Activated naive CD8-positive, alpha-beta T cell treated with anti-CD3 and anti-CD28 coated beads, Interleukin-2, amount 10 ng/mL, durations not matched to agents 7 days and 5 days (primary cell): ENCODE data around the gene HAO2. TPM values are rescaled to one million over a fixed set of nuclear protein-coding genes. Genes with fewer than 3 reads are reported as not detected.
"Not testable (repeated sequence)": the region's sequence is repeated elsewhere in the genome, so short reads cannot be mapped to it uniquely, and the experiment has no call there.

ENCODE experiments used
- ATAC-seq: fragments of 150-1000 bp; cut with Tn5 transposase; one replicate; pipeline ENCODE4 v1.10.0; 2021; ENCODE audit warnings: low read depth, moderate library complexity
- POLR2A ChIA-PET: fragments of 350-600 bp; sonication (Branson Sonifier 250); formaldehyde crosslinking; loops from one replicate; lab custom pipeline; 2021; ENCODE audit warnings: antibody characterized with exemption; lab: Charles Lee
- DNase-seq: peaks from one replicate; pipeline ENCODE4 v3.0.0; 2021
- H3K27ac Mint-ChIP-seq: one replicate; pipeline ENCODE4 v1.8.0; 2022; ENCODE audit warnings: mild to moderate bottlenecking, mixed read lengths
- H3K27me3 Mint-ChIP-seq: one replicate; pipeline ENCODE4 v1.8.0; 2022; ENCODE audit warnings: mild to moderate bottlenecking, moderate library complexity, mixed read lengths
- H3K36me3 Mint-ChIP-seq: one replicate; pipeline ENCODE4 v1.8.0; 2021; ENCODE audit warnings: mild to moderate bottlenecking, mixed read lengths
- H3K4me1 Mint-ChIP-seq: one replicate; pipeline ENCODE4 v1.8.0; 2021; ENCODE audit warnings: mixed read lengths
- H3K4me3 Mint-ChIP-seq: one replicate; pipeline ENCODE4 v1.8.0; 2022; ENCODE audit warnings: mild to moderate bottlenecking, moderate library complexity, mixed read lengths
- H3K9me3 Mint-ChIP-seq: one replicate; pipeline ENCODE4 v1.8.0; 2021; ENCODE audit warnings: mixed read lengths
- total RNA-seq, 2 experiments: library from RNA; stranded (reverse); gene quantifications; one replicate each; pipeline ENCODE4 v1.2.3, GENCODE V29; 2021

Gene HAO2
- total RNA-seq, 2 experiments from 2014 or later, result not detected

GRCh38 chr1:119332622-119333021 is 36.0 kb upstream of the HAO2 start:
- H3K4me3 Mint-ChIP-seq, result no peak overlapping the region
- POLR2A ChIA-PET, result no interaction called here
- peaks cover 2% of the 10 kb centered on the region for H3K27me3 Mint-ChIP-seq
- no peaks in the 10 kb centered on the region for H3K36me3 Mint-ChIP-seq
- DNase-seq (no peak), ATAC-seq (no peak)
- no peaks in the 10 kb centered on the region for H3K9me3 Mint-ChIP-seq
- no peak overlapping the region for H3K27ac Mint-ChIP-seq
- peaks cover 5% of the 10 kb centered on the region for H3K4me1 Mint-ChIP-seq

GRCh38 chr1:119333163-119333896 is 35.3 kb upstream of the HAO2 start:
- DNase-seq (no peak), ATAC-seq (no peak)
- H3K36me3 Mint-ChIP-seq, result no peaks in the 10 kb centered on the region
- POLR2A ChIA-PET, result no interaction called here
- H3K4me3 Mint-ChIP-seq, result no peak overlapping the region
- no peaks in the 10 kb centered on the region for H3K9me3 Mint-ChIP-seq
- H3K27me3 Mint-ChIP-seq, result peaks cover 6% of the 10 kb centered on the region
- H3K4me1 Mint-ChIP-seq, result no peaks in the 10 kb centered on the region
- H3K27ac Mint-ChIP-seq, result no peak overlapping the region

GRCh38 chr1:119333897-119334250 is 34.7 kb upstream of the HAO2 start:
- H3K27ac Mint-ChIP-seq, DNase-seq, ATAC-seq, H3K36me3 Mint-ChIP-seq, H3K4me3 Mint-ChIP-seq, POLR2A ChIA-PET, H3K27me3 Mint-ChIP-seq, H3K4me1 Mint-ChIP-seq, H3K9me3 Mint-ChIP-seq: not testable (repeated sequence)

GRCh38 chr1:119336848-119337247 is 31.7 kb upstream of the HAO2 start:
- H3K4me1 Mint-ChIP-seq, result no peaks in the 10 kb centered on the region
- H3K27me3 Mint-ChIP-seq, result peaks cover 25% of the 10 kb centered on the region
- no peaks in the 10 kb centered on the region for H3K9me3 Mint-ChIP-seq
- no peak overlapping the region for H3K27ac Mint-ChIP-seq
- POLR2A ChIA-PET, result no interaction called here
- DNase-seq (no peak), ATAC-seq (no peak)
- H3K4me3 Mint-ChIP-seq, result no peak overlapping the region
- no peaks in the 10 kb centered on the region for H3K36me3 Mint-ChIP-seq

GRCh38 chr1:119338004-119338403 is 30.6 kb upstream of the HAO2 start:
- DNase-seq (no peak), ATAC-seq (no peak)
- no peak overlapping the region for H3K27ac Mint-ChIP-seq
- no peaks in the 10 kb centered on the region for H3K36me3 Mint-ChIP-seq
- peaks cover 28% of the 10 kb centered on the region for H3K27me3 Mint-ChIP-seq
- POLR2A ChIA-PET, result no interaction called here
- no peaks in the 10 kb centered on the region for H3K4me1 Mint-ChIP-seq
- H3K4me3 Mint-ChIP-seq, result no peak overlapping the region
- H3K9me3 Mint-ChIP-seq, result no peaks in the 10 kb centered on the region

GRCh38 chr1:119338757-119339156 is 29.8 kb upstream of the HAO2 start:
- H3K27me3 Mint-ChIP-seq, result peaks cover 28% of the 10 kb centered on the region
- POLR2A ChIA-PET, result no interaction called here
- H3K4me3 Mint-ChIP-seq, result no peak overlapping the region
- H3K4me1 Mint-ChIP-seq, result no peaks in the 10 kb centered on the region
- H3K36me3 Mint-ChIP-seq, result no peaks in the 10 kb centered on the region
- no peaks in the 10 kb centered on the region for H3K9me3 Mint-ChIP-seq
- no peak overlapping the region for H3K27ac Mint-ChIP-seq
- no peak for DNase-seq
- no peak for ATAC-seq

- POLR2A ChIA-PET, result interaction anchor here (0.7 kb wide), 1 partner anchor 37 kb away, joined by 4 read pairs; no protein-coding TSS in a partner anchor
- no peaks in the 10 kb centered on the region for H3K36me3 Mint-ChIP-seq
- ATAC-seq, result no peak
These were observed 27.7 kb upstream of the HAO2 start for GRCh38 chr1:119340861-119341261.

GRCh38 chr1:119341372-119341947 is 27.1 kb upstream of the HAO2 start:
- Mint-ChIP-seq H3K9me3 (no peaks in the 10 kb centered on the region), H3K27me3 (peaks cover 35% of the 10 kb centered on the region), H3K27ac (no peak overlapping the region), H3K4me1 (no peaks in the 10 kb centered on the region), H3K4me3 (no peak overlapping the region), H3K36me3 (no peaks in the 10 kb centered on the region)
- no peak for ATAC-seq
- no peak for DNase-seq
- POLR2A ChIA-PET, result interaction anchor here (0.7 kb wide), 1 partner anchor 38 kb away, joined by 4 read pairs; no protein-coding TSS in a partner anchor

More at GRCh38 chr1:119340861-119341261, 27.7 kb upstream of the HAO2 start:
- H3K4me3 Mint-ChIP-seq, result no peak overlapping the region
- no peaks in the 10 kb centered on the region for H3K9me3 Mint-ChIP-seq
- DNase-seq, result no peak
- peaks cover 35% of the 10 kb centered on the region for H3K27me3 Mint-ChIP-seq
- H3K27ac Mint-ChIP-seq, result no peak overlapping the region
- no peaks in the 10 kb centered on the region for H3K4me1 Mint-ChIP-seq

GRCh38 chr1:119345398-119345797 is 23.2 kb upstream of the HAO2 start:
- peaks cover 23% of the 10 kb centered on the region for H3K27me3 Mint-ChIP-seq
- ATAC-seq, result no peak
- H3K4me1 Mint-ChIP-seq, result peaks cover 1% of the 10 kb centered on the region
- no peak overlapping the region for H3K4me3 Mint-ChIP-seq
- H3K27ac Mint-ChIP-seq, result no peak overlapping the region
- no peak for DNase-seq
- no peaks in the 10 kb centered on the region for H3K36me3 Mint-ChIP-seq
- no peaks in the 10 kb centered on the region for H3K9me3 Mint-ChIP-seq
- POLR2A ChIA-PET, result no interaction called here

GRCh38 chr1:119347858-119348257 is 20.7 kb upstream of the HAO2 start:
- peaks cover 1% of the 10 kb centered on the region for H3K4me1 Mint-ChIP-seq
- POLR2A ChIA-PET, result no interaction called here
- no peaks in the 10 kb centered on the region for H3K9me3 Mint-ChIP-seq
- DNase-seq, result no peak
- no peak overlapping the region for H3K4me3 Mint-ChIP-seq
- H3K27me3 Mint-ChIP-seq, result peaks cover 23% of the 10 kb centered on the region
- ATAC-seq, result peak; percentile 47
- H3K27ac Mint-ChIP-seq, result no peak overlapping the region
- no peaks in the 10 kb centered on the region for H3K36me3 Mint-ChIP-seq

- POLR2A ChIA-PET, result no interaction called here
- Mint-ChIP-seq H3K4me1 (peaks cover 1% of the 10 kb centered on the region), H3K36me3 (no peaks in the 10 kb centered on the region), H3K27ac (no peak overlapping the region), H3K4me3 (no peak overlapping the region), H3K27me3 (peaks cover 23% of the 10 kb centered on the region), H3K9me3 (no peaks in the 10 kb centered on the region)
- DNase-seq (no peak), ATAC-seq (no peak)
These were observed 19.6 kb upstream of the HAO2 start for GRCh38 chr1:119348941-119349340.

- H3K4me3 Mint-ChIP-seq, H3K27ac Mint-ChIP-seq, ATAC-seq, H3K9me3 Mint-ChIP-seq, DNase-seq, POLR2A ChIA-PET, H3K36me3 Mint-ChIP-seq, H3K4me1 Mint-ChIP-seq: not testable (repeated sequence)
- H3K27me3 Mint-ChIP-seq, result peaks cover 18% of the 10 kb centered on the region
These were observed 17.7 kb upstream of the HAO2 start for GRCh38 chr1:119350866-119351265.

GRCh38 chr1:119351997-119352396 is 16.6 kb upstream of the HAO2 start:
- ATAC-seq (no peak), DNase-seq (no peak)
- H3K4me1 Mint-ChIP-seq, result peaks cover 4% of the 10 kb centered on the region
- no peak overlapping the region for H3K27ac Mint-ChIP-seq
- no peak overlapping the region for H3K4me3 Mint-ChIP-seq
- H3K36me3 Mint-ChIP-seq, result no peaks in the 10 kb centered on the region
- H3K27me3 Mint-ChIP-seq, result peaks cover 25% of the 10 kb centered on the region
- POLR2A ChIA-PET, result no interaction called here
- H3K9me3 Mint-ChIP-seq, result peaks cover 2% of the 10 kb centered on the region

GRCh38 chr1:119353836-119354235 is 14.7 kb upstream of the HAO2 start:
- POLR2A ChIA-PET, result no interaction called here
- peaks cover 25% of the 10 kb centered on the region for H3K27me3 Mint-ChIP-seq
- H3K4me3 Mint-ChIP-seq, result no peak overlapping the region
- H3K9me3 Mint-ChIP-seq, result peaks cover 2% of the 10 kb centered on the region
- ATAC-seq, result no peak
- no peak for DNase-seq
- H3K36me3 Mint-ChIP-seq, result no peaks in the 10 kb centered on the region
- peaks cover 3% of the 10 kb centered on the region for H3K4me1 Mint-ChIP-seq
- no peak overlapping the region for H3K27ac Mint-ChIP-seq
